Lower lobe of right lung (tissue), 2 donors: ENCODE measurements around the gene RRP9. TPM values are rescaled to one million over a fixed set of nuclear protein-coding genes. Genes with fewer than 3 reads are reported as not detected.

ENCODE experiments used
- ATAC-seq, 2 donors: fragments of 200-7000 bp; cut with Tn5 transposase; one replicate each; pipeline ENCODE4 v1.9.1; 2020 to 2022; ENCODE audit warnings: mild to moderate bottlenecking in 2 of 2, moderate library complexity in 2 of 2
- DNase-seq: peaks from one replicate; pipeline ENCODE4 v3.0.0-alpha.2; 2020
- H3K27ac ChIP-seq: fragments of 200-600 bp; one replicate; pipeline ENCODE4 v1.8.0; 2022
- H3K27me3 ChIP-seq: fragments of 200-600 bp; one replicate; pipeline ENCODE4 v1.8.0; 2022; ENCODE audit warnings: low read depth
- H3K36me3 ChIP-seq: fragments of 200-600 bp; one replicate; pipeline ENCODE4 v1.8.0; 2022; ENCODE audit warnings: mild to moderate bottlenecking
- H3K4me1 ChIP-seq: fragments of 200-600 bp; one replicate; pipeline ENCODE4 v1.8.0; 2022
- H3K4me3 ChIP-seq: fragments of 200-600 bp; one replicate; pipeline ENCODE4 v1.8.0; 2022; ENCODE audit warnings: mild to moderate bottlenecking
- H3K9me3 ChIP-seq: fragments of 200-600 bp; one replicate; pipeline ENCODE4 v1.8.0; 2022
- intact Hi-C: fragments of 100-400 bp; cut with DNase I; formaldehyde crosslinking; loops from one replicate; pipeline ENCODE4 v1.11.0; 2022
- total RNA-seq: library from RNA; stranded (reverse); fragmentation: NEBNext Ultra II Directional; extraction: Animal tissue kit (Norgen Biotek cat#: 25700); gene quantifications from one replicate; pipeline ENCODE4 v1.2.1, GENCODE V29; 2021
- TF ChIP-seq, protein P1 (sequence below): fragments of 200-600 bp; IDR thresholded peaks from one replicate; pipeline ENCODE4 v1.8.0; 2022; ENCODE audit warnings: antibody characterized with exemption, mild to moderate bottlenecking
- donor health status: DM: no; HTN: yes; CAD: no; lungs with severe emphysema.

RRP9 gene
- total RNA-seq, 1 donor from 2014 or later = 16.2 TPM

DNA sequence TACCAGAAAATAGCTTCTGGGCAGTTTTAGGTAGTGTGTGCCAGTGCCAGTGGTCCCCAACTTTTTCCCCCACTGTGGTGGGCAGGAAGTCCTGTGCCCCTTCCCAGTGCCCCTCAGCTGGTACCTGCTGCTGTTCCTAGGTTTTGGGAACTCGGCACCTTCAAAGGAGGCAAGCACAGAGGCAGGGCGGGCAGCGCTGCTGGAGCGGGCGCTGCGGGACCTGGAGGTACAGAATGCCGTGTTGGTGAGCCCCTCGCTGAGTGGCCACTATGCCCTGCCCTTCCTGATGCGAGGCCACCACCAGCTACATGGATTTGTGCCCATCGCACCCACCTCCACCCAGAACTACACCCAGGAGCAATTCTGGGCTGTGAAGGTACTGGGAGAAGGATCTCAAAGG is 38.5 kb upstream of the RRP9 start:
- H3K9me3 ChIP-seq = no peaks in the 10 kb centered on the region
- TF ChIP-seq, protein P1, sequence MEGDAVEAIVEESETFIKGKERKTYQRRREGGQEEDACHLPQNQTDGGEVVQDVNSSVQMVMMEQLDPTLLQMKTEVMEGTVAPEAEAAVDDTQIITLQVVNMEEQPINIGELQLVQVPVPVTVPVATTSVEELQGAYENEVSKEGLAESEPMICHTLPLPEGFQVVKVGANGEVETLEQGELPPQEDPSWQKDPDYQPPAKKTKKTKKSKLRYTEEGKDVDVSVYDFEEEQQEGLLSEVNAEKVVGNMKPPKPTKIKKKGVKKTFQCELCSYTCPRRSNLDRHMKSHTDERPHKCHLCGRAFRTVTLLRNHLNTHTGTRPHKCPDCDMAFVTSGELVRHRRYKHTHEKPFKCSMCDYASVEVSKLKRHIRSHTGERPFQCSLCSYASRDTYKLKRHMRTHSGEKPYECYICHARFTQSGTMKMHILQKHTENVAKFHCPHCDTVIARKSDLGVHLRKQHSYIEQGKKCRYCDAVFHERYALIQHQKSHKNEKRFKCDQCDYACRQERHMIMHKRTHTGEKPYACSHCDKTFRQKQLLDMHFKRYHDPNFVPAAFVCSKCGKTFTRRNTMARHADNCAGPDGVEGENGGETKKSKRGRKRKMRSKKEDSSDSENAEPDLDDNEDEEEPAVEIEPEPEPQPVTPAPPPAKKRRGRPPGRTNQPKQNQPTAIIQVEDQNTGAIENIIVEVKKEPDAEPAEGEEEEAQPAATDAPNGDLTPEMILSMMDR = no peak
- H3K27ac ChIP-seq = peak overlapping the region; percentile 24
- H3K36me3 ChIP-seq = no peaks in the 10 kb centered on the region
- ATAC-seq (no peak), DNase-seq (no peak)
- intact Hi-C loops = no loop called here
- no peaks in the 10 kb centered on the region for H3K27me3 ChIP-seq
- H3K4me3 ChIP-seq = no peak overlapping the region
- H3K4me1 ChIP-seq = peaks cover 38% of the 10 kb centered on the region

DNA sequence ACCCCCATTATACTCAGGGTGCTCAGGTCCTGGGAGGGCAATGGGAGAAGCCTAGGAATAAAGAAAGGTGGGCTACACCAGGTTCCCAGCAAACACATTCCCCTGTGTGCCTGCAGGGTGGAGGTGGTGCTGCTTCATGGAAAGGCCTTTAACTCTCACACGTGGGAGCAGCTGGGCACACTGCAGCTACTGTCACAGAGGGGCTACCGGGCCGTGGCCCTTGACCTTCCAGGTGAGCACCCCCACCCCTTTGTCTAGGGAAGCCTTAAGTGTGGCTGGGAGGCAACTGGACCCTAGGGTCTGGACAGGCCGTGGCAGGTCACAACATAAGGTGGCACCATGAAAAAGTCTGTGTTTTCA is 36.4 kb upstream of the RRP9 start:
- H3K4me3 ChIP-seq = no peak overlapping the region
- TF ChIP-seq, protein P1 = no peak
- no peaks in the 10 kb centered on the region for H3K27me3 ChIP-seq
- H3K36me3 ChIP-seq = no peaks in the 10 kb centered on the region
- H3K27ac ChIP-seq = no peak overlapping the region
- H3K9me3 ChIP-seq = no peaks in the 10 kb centered on the region
- H3K4me1 ChIP-seq = peaks cover 36% of the 10 kb centered on the region
- no peak for ATAC-seq
- intact Hi-C loops = no loop called here
- DNase-seq = no peak

DNA sequence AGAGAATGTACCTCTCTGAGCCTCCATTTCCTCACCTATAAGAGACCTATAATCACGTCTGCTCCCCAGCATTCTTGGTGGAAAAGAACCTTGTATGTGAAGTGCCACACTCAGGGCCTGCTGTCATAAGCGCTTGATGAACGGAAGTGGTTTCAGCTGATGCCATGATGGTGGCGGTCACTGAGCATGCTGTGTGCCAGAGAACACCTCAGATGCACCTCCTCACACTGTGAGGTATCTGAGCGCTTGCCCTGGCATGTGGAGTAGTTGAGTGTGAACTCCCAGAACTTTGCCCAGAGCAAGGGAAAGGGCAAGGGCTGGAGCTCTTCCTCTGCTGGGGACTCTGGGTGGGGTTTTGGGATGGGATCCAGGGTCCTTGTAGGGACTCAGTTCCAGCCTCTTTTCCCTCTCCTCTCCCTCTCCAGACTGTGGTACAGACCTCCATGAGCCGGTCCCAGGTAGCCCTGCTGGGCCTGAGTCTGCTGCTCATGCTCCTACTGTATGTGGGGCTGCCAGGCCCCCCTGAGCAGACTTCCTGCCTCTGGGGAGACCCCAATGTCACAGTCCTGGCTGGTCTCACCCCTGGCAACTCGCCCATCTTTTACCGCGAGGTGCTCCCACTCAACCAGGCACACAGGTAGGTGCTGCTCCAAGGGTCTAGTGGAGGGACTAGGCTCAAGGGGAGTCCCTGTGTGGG is 35.9 kb upstream of the RRP9 start:
- peaks cover 38% of the 10 kb centered on the region for H3K4me1 ChIP-seq
- intact Hi-C loops = no loop called here
- TF ChIP-seq, protein P1 = no peak
- DNase-seq (no peak), ATAC-seq (no peak)
- H3K27ac ChIP-seq = no peak overlapping the region
- no peak overlapping the region for H3K4me3 ChIP-seq
- H3K27me3 ChIP-seq = no peaks in the 10 kb centered on the region
- H3K36me3 ChIP-seq = no peaks in the 10 kb centered on the region
- no peaks in the 10 kb centered on the region for H3K9me3 ChIP-seq

DNA sequence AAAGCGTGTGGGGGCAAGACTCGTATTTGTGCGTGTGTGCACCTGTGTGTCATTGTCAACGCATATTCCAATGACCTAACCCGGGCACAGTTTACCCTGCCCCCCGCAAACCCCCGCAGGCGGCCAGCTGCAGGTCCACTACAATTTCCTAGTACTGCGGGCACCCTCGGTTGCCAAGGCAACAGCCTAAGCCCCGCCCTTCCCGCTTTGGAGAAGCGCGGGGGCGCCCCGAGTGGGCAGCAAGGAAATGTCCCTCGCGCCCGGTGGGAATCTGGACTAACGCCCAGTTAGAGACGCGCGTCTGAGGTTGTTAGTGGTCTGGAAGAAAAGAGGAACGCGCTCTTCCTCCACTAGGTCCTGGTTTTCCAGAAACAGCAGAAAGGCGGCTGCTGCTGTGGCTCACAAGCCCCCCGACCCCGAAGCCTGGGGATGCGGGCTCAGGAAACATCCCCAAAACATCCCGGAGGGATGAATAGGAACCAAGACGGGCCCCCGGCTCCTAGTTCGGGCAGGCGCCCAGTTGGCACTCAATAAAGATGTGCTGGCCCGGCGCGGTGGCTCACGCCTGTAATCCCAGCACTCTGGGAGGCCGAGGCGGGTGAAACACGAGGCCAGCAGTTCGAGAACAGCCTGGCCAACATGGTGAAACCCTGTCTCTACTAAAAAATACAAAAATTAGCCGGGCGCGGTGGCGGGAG is 34.3 kb upstream of the RRP9 start:
- Histone ChIP-seq H3K4me1 (peaks cover 39% of the 10 kb centered on the region), H3K27me3 (no peaks in the 10 kb centered on the region), H3K36me3 (no peaks in the 10 kb centered on the region), H3K9me3 (no peaks in the 10 kb centered on the region), H3K27ac (peak overlapping the region; percentile 97), H3K4me3 (peak overlapping the region; percentile 88)
- DNase-seq (peak; percentile 87), ATAC-seq (peak; percentile 8 to 13)
- intact Hi-C loops = no loop called here
- TF ChIP-seq, protein P1 = peak; percentile 20

DNA sequence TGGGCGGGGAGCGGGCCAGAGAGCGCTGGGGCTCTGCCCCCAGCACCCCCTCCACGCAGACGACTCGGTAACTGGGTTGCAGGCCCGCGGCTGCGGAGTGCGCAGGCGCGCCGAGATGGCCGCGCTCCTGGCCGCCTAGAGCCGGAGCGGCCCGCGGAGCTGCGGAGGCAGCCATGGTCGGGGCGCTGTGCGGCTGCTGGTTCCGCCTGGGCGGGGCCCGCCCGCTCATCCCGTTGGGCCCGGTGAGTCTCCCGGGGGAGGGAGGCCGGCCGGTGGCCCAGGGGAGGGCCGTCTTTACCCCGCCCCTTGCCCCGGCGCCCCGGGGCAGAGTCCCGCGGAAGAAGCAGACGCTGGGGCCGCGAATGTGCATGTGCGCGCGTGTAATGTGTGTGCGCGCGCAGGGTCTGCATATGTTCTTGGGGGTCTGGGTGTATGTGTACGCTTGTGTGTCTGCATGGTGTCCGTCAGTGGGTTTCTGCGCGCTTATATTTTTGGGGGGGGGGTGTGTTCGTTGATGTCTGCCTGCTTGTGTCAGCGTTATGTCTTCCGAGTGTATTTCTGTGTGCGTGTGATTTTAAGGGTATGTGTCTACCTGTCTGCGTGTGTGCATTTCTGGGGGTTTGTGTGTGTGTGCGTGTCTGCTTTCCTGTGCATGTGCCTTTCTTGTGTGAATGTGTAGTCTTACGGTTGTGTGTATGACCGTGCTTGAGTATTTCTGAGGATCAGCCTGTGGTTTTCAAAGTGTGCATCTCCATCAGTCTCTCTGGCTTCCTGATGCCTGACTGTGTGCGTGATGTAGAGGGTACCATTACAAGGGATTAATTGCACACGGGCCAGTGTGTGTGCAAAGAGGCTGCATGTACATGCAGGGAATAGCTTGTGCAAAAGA is 33.5 kb upstream of the RRP9 start, which contains the start of gene ABHD14A:
TSS of gene ABHD14A (plus strand) at position 102 of the 889 bp plus-strand sequence. CDS start at position 174, 72 bp downstream.
- Histone ChIP-seq H3K4me1 (peaks cover 39% of the 10 kb centered on the region), H3K9me3 (no peaks in the 10 kb centered on the region), H3K36me3 (no peaks in the 10 kb centered on the region), H3K4me3 (peak within 1 kb of the TSS; percentile 88), H3K27ac (peak within 1 kb of the TSS; percentile 97), H3K27me3 (no peaks in the 10 kb centered on the region)
- DNase-seq (peak; percentile 83), ATAC-seq (peak; percentile 86 to 88)
- intact Hi-C loops = no loop called here
- TF ChIP-seq, protein P1 = no peak
